Subcutaneous abdominal adipose tissue (tissue), 5 donors: ENCODE data around the gene ILF2.

Source experiments
- H3K27ac ChIP-seq: one replicate; pipeline ENCODE4 v1.7.0; 2013; ENCODE audit warnings: low read depth, mild to moderate bottlenecking, inconsistent platforms, low read length, moderate library complexity
- H3K27me3 ChIP-seq, 5 donors: one replicate each; pipeline ENCODE4 v1.7.0; 2013; ENCODE audit warnings: low read length in 5 of 5, inconsistent platforms in 1 of 5; ENCODE audit not compliant: control insufficient read depth in 5 of 5, insufficient read depth in 4 of 5
- H3K36me3 ChIP-seq, 5 donors: one replicate each; pipeline ENCODE4 v1.7.0; 2013; ENCODE audit warnings: low read length in 5 of 5; ENCODE audit not compliant: control insufficient read depth in 5 of 5, insufficient read depth in 5 of 5
- H3K4me1 ChIP-seq, 5 donors: one replicate each; pipeline ENCODE4 v1.7.0; 2013; ENCODE audit warnings: low read length in 5 of 5, mild to moderate bottlenecking in 3 of 5, moderate library complexity in 1 of 5; ENCODE audit not compliant: control insufficient read depth in 5 of 5, insufficient read depth in 5 of 5
- H3K4me3 ChIP-seq, 5 donors: one replicate each; pipeline ENCODE4 v1.7.0; 2013; ENCODE audit warnings: low read length in 5 of 5, low read depth in 1 of 5
- H3K9ac ChIP-seq, 5 donors: one replicate each; pipeline ENCODE4 v1.7.0; 2013; ENCODE audit warnings: low read length in 5 of 5, mild to moderate bottlenecking in 4 of 5, moderate library complexity in 3 of 5
- H3K9me3 ChIP-seq, 5 donors: one replicate each; pipeline ENCODE4 v1.7.0; 2013; ENCODE audit warnings: low read length in 5 of 5; ENCODE audit not compliant: control insufficient read depth in 5 of 5
- donor health status: healthy.
- donor health status: healthy.
- donor health status: healthy.
- donor health status: healthy.
- donor health status: healthy.

The ILF2 gene

GRCh38 chr1:153667439-153667838, 3.4 kb downstream of the ILF2 start:
- Histone ChIP-seq H3K36me3 (peaks cover 34 to 68% (median 67%) of the 10 kb centered on the region in 5 donors), H3K27ac (no peak overlapping the region)

DNA sequence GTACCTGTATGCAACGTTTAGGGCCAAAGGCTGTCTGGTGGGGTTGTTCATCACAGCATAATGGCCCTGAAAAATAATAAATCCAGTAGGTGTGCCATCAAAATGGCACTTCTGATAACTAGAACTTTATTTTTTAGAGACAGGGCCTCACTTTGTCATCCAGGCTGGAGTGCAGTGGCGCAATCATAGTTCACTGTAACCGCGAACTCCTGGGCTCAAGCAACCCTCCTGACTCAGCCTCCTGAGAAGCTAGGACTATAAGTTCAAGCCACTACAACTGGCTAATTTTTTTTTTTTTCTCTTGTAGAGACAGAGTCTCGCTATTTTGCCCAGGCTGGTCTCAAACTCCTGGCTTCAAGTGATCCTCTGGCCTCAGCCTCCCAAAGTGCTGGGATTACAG, 7.6 kb downstream of the ILF2 start:
- peaks cover 47 to 77% (median 71%) of the 10 kb centered on the region in 5 donors for H3K36me3 ChIP-seq
- H3K9ac ChIP-seq: no peak overlapping the region
- H3K27me3 ChIP-seq: no peaks in the 10 kb centered on the region
- H3K4me1 ChIP-seq: peaks cover 5 to 15% (median 12%) of the 10 kb centered on the region in 5 donors
- H3K9me3 ChIP-seq: no peaks in the 10 kb centered on the region
- H3K27ac ChIP-seq: no peak overlapping the region
- no peak overlapping the region for H3K4me3 ChIP-seq

More at GRCh38 chr1:153667439-153667838, 3.4 kb downstream of the ILF2 start:
- H3K27me3 ChIP-seq: no peaks in the 10 kb centered on the region
- no peak overlapping the region for H3K4me3 ChIP-seq
- H3K9me3 ChIP-seq: no peaks in the 10 kb centered on the region
- H3K9ac ChIP-seq: no peak overlapping the region
- peaks cover 2 to 20% (median 18%) of the 10 kb centered on the region in 5 donors for H3K4me1 ChIP-seq

DNA sequence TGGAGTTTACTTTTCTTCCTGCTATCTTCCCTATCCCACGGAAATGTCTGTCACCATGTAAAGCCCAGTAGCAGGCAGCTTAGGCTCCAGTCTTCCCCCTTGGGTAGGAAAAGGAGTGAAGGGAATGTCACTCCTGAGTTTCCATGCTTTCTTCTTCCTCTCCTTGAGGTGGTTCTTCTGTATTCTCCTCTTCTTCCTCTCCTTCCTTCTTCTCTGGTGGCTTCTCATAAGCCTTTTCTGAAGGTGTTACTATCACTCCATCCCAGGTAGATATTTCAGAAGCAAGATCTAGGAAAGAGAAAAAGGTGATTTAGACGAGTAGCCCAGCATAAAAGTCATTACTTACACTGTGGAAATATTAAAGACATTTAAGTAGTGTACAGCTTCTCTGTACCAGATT, 8.5 kb downstream of the ILF2 start:
- Histone ChIP-seq H3K9ac (no peak overlapping the region), H3K36me3 (peaks cover 38 to 68% (median 61%) of the 10 kb centered on the region in 5 donors), H3K9me3 (no peaks in the 10 kb centered on the region), H3K27ac (no peak overlapping the region), H3K4me3 (no peak overlapping the region), H3K27me3 (no peaks in the 10 kb centered on the region), H3K4me1 (peaks cover 5 to 19% (median 12%) of the 10 kb centered on the region in 5 donors)

GRCh38 chr1:153661111-153661708, 9.6 kb downstream of the ILF2 start:
- Histone ChIP-seq H3K9ac (peak overlapping the region in 1 of 5 donors; percentile 60), H3K27me3 (no peaks in the 10 kb centered on the region), H3K9me3 (no peaks in the 10 kb centered on the region), H3K4me3 (no peak overlapping the region), H3K4me1 (peaks cover 5 to 19% (median 12%) of the 10 kb centered on the region in 5 donors), H3K27ac (peak overlapping the region; percentile 40), H3K36me3 (peaks cover 38 to 57% (median 51%) of the 10 kb centered on the region in 5 donors)

DNA sequence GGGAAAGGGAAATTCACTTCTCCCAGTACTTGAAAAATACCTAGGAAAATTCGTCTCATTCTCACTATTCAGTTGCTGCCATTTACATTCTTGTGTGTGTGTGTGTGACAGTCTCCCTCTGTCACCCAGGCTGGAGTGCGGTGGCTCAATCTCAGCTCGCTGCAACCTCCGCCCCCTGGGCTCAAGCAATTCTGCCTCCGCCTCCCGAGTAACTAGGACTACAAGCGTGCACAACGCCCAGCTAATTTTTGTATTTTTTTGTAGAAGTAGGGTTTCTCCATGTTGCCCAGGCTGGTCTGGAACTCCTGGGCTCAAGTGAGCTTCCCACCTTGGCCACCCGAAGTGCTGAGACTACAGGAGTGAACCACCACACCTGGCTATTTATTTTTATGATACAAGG, 11.1 kb downstream of the ILF2 start:
- Histone ChIP-seq H3K4me1 (peaks cover 5 to 19% (median 12%) of the 10 kb centered on the region in 5 donors), H3K36me3 (peaks cover 27 to 42% (median 36%) of the 10 kb centered on the region in 5 donors), H3K9me3 (no peaks in the 10 kb centered on the region), H3K4me3 (peak overlapping the region in 4 of 5 donors; percentile 77 to 92 (median 88)), H3K27ac (peak overlapping the region; percentile 90), H3K9ac (peak overlapping the region; percentile 83 to 94 (median 90)), H3K27me3 (no peaks in the 10 kb centered on the region)

DNA sequence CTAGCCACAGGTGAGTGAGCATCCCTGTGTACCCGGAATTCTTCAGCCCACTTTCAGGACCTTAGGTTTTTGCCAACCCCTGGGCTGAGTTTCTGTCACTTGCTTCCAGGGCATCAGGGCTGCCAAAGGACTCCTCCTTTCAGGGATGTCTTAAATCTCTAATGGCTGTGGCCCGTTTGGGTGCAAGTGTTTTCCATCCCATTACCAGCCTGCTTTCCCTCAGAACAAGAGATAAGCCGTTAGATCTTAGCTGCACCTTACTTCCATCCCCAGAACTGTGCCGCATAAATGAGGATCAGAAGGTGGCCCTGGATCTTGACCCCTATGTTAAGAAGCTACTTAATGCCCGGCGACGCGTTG, 11.6 kb downstream of the ILF2 start:
- Histone ChIP-seq H3K4me3 (peak overlapping the region; percentile 77 to 92 (median 85)), H3K9ac (peak overlapping the region; percentile 83 to 94 (median 90))

GRCh38 chr1:153658400-153659174, 12.2 kb downstream of the ILF2 start, which contains the start of gene SNAPIN:
SNAPIN (plus strand) TSS chr1:153658703; CDS start chr1:153658744, 41 bp downstream.
- peaks cover 21 to 31% (median 26%) of the 10 kb centered on the region in 5 donors for H3K36me3 ChIP-seq
- H3K4me3 ChIP-seq: peak within 1 kb of the TSS; percentile 77 to 92 (median 85)
- no peaks in the 10 kb centered on the region for H3K27me3 ChIP-seq
- H3K9me3 ChIP-seq: no peaks in the 10 kb centered on the region
- peaks cover 5 to 20% (median 12%) of the 10 kb centered on the region in 5 donors for H3K4me1 ChIP-seq
- H3K27ac ChIP-seq: peak within 1 kb of the TSS; percentile 90
- H3K9ac ChIP-seq: peak within 1 kb of the TSS; percentile 83 to 94 (median 90)

More for the DNA sequence above, 11.6 kb downstream of the ILF2 start:
- peaks cover 5 to 19% (median 12%) of the 10 kb centered on the region in 5 donors for H3K4me1 ChIP-seq
- H3K27me3 ChIP-seq: no peaks in the 10 kb centered on the region
- no peaks in the 10 kb centered on the region for H3K9me3 ChIP-seq
- H3K27ac ChIP-seq: peak overlapping the region; percentile 90
- peaks cover 27 to 37% (median 31%) of the 10 kb centered on the region in 5 donors for H3K36me3 ChIP-seq

- no peaks in the 10 kb centered on the region for H3K9me3 ChIP-seq
- H3K27ac ChIP-seq: no peak overlapping the region
- H3K36me3 ChIP-seq: no peaks in the 10 kb centered on the region
- H3K4me1 ChIP-seq: peaks cover 5 to 37% (median 22%) of the 10 kb centered on the region in 5 donors
- H3K4me3 ChIP-seq: no peak overlapping the region
- no peak overlapping the region for H3K9ac ChIP-seq
- H3K27me3 ChIP-seq: no peaks in the 10 kb centered on the region
Measured at GRCh38 chr1:153655333-153655732, 15.5 kb downstream of the ILF2 start.

DNA sequence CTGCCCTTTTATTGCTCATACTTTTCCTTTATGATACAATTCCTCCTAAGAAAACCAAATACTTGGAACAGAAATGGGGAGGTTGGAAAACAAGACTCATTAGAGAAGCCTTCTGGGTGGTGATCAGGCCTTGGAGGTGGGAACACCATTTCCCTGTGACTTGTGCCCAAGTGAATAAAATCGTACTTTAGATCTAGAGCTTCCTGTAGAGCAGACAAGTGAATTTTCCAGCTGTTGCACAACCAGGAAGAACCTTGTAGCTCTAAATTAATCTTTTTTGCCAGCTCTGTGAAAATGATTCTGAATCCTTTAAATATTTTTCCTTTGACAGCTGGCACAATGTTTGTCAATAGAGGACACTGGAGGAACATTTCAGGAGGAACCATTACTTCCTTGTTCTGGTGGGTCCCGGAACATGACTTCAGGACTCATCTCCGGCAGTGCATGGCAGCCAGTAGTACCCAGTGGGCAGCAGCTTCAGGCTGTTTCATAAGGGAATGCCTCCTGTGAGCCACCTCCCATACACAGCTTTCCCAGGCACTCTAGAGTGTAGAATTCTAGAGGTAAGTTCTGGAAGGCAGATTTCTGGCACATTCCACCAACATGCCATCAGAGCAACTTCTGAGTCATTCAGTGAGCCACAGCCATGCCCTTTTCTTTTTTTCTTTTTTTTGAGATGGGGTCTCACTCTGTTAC, 17.8 kb downstream of the ILF2 start:
- Histone ChIP-seq H3K27ac (peak overlapping the region; percentile 79), H3K27me3 (no peaks in the 10 kb centered on the region), H3K4me1 (peaks cover 3 to 36% (median 26%) of the 10 kb centered on the region in 5 donors), H3K36me3 (no peaks in the 10 kb centered on the region), H3K9ac (peak overlapping the region in 2 of 5 donors; percentile 62 to 68), H3K9me3 (no peaks in the 10 kb centered on the region), H3K4me3 (peak overlapping the region in 2 of 5 donors; percentile 29)
